ENCODE data around the gene S100A8.

DNA sequence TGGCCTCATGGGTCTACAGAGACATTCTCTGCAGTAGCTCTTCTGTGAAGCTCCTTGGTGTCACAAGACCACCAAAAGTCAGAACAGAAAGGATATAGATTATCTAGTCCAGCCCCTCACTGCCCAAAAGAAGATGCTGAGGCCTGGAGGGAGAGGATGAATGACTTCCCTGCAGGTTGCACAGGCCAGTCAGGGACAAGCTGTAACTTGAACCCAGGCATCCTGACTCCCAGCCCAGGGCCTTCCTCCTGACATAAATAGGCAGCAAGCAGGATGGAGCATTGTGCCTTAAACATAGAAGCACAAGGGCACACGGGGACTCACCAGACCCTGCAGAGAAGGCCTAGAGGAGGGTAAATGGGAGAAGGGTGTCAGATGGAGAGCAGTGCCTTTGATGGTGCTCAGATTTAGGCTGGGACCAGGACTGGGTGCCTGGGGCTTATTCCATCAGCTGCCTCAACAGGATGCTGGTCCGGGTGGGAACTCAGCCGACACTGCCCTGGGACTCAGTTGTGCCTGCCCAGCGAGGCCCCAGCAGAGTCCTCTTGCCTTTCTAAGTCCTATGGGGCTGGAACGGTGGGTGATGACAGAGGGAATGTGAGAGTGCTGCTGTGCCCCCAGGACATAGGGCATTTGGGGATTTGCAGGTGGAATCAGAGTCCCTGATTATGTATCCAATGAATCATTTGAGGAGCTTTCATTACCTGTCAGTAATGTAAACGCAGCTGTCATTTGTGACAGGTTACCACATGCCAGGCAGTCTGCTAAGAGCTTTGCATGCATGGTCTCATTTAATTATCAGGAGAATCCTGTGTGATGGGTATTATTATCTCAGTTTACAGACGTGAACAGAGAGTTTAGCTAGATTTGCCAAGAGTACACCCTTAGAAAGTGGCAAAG is 38.6 kb upstream of the S100A8 start:
- TF ChIP-seq, protein P1, sequence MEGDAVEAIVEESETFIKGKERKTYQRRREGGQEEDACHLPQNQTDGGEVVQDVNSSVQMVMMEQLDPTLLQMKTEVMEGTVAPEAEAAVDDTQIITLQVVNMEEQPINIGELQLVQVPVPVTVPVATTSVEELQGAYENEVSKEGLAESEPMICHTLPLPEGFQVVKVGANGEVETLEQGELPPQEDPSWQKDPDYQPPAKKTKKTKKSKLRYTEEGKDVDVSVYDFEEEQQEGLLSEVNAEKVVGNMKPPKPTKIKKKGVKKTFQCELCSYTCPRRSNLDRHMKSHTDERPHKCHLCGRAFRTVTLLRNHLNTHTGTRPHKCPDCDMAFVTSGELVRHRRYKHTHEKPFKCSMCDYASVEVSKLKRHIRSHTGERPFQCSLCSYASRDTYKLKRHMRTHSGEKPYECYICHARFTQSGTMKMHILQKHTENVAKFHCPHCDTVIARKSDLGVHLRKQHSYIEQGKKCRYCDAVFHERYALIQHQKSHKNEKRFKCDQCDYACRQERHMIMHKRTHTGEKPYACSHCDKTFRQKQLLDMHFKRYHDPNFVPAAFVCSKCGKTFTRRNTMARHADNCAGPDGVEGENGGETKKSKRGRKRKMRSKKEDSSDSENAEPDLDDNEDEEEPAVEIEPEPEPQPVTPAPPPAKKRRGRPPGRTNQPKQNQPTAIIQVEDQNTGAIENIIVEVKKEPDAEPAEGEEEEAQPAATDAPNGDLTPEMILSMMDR (IDR thresholded peaks at IDR 0.05 in 2 of 3, conservative IDR thresholded peaks at IDR 0.05 in 1 of 3; ENCODE audit: borderline replicate concordance in 1 of 3, insufficient read depth in 1 of 3, low read depth in 2 of 3, low read length in 2 of 3): no peak
- TF ChIP-seq EZH2phosphoT487 (IDR thresholded peaks at IDR 0.05; ENCODE audit: borderline replicate concordance) (no peak), YY1 (IDR thresholded peaks at IDR 0.05; ENCODE audit: extremely low read depth, insufficient replicate concordance, low read depth, low read length) (no peak), FOSL1 (IDR thresholded peaks at IDR 0.05; ENCODE audit: low read depth) (no peak), EZH2 (IDR thresholded peaks at IDR 0.05) (no peak)
- TF ChIP-seq, protein P2, sequence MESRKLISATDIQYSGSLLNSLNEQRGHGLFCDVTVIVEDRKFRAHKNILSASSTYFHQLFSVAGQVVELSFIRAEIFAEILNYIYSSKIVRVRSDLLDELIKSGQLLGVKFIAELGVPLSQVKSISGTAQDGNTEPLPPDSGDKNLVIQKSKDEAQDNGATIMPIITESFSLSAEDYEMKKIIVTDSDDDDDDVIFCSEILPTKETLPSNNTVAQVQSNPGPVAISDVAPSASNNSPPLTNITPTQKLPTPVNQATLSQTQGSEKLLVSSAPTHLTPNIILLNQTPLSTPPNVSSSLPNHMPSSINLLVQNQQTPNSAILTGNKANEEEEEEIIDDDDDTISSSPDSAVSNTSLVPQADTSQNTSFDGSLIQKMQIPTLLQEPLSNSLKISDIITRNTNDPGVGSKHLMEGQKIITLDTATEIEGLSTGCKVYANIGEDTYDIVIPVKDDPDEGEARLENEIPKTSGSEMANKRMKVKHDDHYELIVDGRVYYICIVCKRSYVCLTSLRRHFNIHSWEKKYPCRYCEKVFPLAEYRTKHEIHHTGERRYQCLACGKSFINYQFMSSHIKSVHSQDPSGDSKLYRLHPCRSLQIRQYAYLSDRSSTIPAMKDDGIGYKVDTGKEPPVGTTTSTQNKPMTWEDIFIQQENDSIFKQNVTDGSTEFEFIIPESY (IDR thresholded peaks at IDR 0.05; ENCODE audit: extremely low read depth, insufficient replicate concordance, low read length): no peak
- TF ChIP-seq, protein P3, sequence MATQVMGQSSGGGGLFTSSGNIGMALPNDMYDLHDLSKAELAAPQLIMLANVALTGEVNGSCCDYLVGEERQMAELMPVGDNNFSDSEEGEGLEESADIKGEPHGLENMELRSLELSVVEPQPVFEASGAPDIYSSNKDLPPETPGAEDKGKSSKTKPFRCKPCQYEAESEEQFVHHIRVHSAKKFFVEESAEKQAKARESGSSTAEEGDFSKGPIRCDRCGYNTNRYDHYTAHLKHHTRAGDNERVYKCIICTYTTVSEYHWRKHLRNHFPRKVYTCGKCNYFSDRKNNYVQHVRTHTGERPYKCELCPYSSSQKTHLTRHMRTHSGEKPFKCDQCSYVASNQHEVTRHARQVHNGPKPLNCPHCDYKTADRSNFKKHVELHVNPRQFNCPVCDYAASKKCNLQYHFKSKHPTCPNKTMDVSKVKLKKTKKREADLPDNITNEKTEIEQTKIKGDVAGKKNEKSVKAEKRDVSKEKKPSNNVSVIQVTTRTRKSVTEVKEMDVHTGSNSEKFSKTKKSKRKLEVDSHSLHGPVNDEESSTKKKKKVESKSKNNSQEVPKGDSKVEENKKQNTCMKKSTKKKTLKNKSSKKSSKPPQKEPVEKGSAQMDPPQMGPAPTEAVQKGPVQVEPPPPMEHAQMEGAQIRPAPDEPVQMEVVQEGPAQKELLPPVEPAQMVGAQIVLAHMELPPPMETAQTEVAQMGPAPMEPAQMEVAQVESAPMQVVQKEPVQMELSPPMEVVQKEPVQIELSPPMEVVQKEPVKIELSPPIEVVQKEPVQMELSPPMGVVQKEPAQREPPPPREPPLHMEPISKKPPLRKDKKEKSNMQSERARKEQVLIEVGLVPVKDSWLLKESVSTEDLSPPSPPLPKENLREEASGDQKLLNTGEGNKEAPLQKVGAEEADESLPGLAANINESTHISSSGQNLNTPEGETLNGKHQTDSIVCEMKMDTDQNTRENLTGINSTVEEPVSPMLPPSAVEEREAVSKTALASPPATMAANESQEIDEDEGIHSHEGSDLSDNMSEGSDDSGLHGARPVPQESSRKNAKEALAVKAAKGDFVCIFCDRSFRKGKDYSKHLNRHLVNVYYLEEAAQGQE (IDR thresholded peaks at IDR 0.05; ENCODE audit: low read depth): no peak

All from HCT116 (cell line).